HG03064 (cell line): Measurements from ENCODE around the gene SLC25A51.

Experiments used
- ATAC-seq: cut with Tn5 transposase; IDR thresholded peaks from one replicate; pipeline ENCODE4 v1.9.1; 2021; ENCODE audit warnings: low read depth; ENCODE audit not compliant: unreplicated experiment

The SLC25A51 gene

GRCh38 chr9:37852222-37852621 is 51.7 kb downstream of the SLC25A51 start:
- no peak for ATAC-seq

DNA sequence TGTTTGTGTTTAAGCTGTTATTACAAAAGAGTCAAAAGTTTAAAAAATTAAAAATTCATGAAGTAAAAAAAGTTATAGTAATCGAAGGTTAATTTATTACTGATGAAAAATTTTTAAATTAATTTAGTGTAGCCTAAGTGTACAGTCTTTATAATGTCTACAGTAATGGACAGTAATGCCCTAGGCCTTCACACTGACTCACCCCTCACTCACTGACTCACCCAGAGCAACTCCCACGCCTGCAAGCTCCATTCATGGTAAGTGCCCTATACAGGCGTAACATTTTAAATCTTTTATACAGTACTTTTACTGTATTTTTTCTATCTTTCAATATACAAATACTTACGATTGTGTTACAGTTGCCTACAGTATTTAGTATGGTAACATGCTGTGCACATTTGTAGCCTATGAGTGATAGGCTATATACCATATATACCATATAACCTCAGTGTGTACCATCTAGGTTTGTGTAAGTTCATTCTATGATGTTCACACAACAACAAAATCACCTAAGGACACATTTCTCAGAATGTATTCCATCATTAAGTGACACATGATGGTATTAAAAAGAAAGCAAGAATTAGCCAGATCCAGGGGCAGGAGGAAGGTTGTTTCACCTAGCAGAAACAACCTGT is 63.2 kb downstream of the SLC25A51 start:
- ATAC-seq, result no peak

GRCh38 chr9:37839496-37840461 is 64.1 kb downstream of the SLC25A51 start:
- no peak for ATAC-seq
